ENCODE data around the gene TSR3. TPM values are rescaled to one million over a fixed set of nuclear protein-coding genes. Genes with fewer than 3 reads are reported as not detected.

The TSR3 gene
- 10 to 100 TPM; 33.5 to 47.5 (median 38.1) TPM for polyA plus RNA-seq (ENCODE audit: insufficient read length in 3 of 3)

GRCh38 chr16:1351582-1352362 lies at the start of gene TSR3, which contains the start of gene GNPTG:
TSS of gene TSR3 (minus strand) at chr16:1351878. CDS start at chr16:1351804, 74 bp downstream.
TSS of gene GNPTG (plus strand) at chr16:1351931. CDS start at chr16:1351966, 35 bp downstream.
- peak in 2 of 3 donors; percentile 69 to 76 for DNase-seq (ENCODE audit: low read depth in 3 of 3, low spot score in 2 of 3)

DNA sequence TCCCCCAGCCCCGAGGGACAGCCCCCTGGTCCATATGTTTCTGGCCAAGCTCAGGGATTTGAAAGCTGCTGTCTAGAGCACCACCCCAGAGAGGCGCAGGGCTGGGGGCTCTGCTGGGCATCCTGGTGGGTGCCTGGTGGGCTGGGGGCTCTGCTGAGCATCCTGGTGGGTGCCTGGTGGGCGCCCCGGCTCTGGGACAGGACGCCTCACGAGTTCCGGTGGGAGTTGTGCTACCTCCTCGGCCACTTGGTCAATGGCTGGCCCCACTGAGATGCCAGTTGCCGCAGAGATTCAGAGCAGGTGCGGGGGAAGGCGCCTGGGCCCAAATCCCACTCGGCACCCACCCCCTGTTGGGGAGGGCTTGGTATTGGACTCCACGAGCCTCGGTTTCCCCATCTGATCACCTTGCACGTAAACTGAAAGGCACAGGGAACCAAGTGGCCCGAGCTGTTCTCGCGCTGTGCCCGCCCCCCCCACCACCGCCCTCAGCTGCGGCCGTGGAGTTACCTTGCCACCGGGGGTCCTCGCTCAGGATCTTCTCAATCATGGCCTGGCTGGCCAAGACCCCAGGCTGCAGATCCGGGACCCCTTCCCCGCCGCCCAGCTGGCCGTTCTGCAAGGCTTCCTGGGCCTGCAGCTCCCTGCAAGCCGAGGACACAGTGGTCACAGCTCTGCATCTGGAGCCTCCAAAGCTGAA lies 49.5 kb upstream of the TSR3 start:
- DNase-seq (ENCODE audit: low read depth in 3 of 3, low spot score in 2 of 3) = no peak

GRCh38 chr16:1398826-1399581 lies 47.3 kb upstream of the TSR3 start:
- no peak for DNase-seq (ENCODE audit: low read depth in 3 of 3, low spot score in 2 of 3)

GRCh38 chr16:1398351-1398750 lies 46.7 kb upstream of the TSR3 start:
- DNase-seq (ENCODE audit: low read depth in 3 of 3, low spot score in 2 of 3) = no peak

DNA sequence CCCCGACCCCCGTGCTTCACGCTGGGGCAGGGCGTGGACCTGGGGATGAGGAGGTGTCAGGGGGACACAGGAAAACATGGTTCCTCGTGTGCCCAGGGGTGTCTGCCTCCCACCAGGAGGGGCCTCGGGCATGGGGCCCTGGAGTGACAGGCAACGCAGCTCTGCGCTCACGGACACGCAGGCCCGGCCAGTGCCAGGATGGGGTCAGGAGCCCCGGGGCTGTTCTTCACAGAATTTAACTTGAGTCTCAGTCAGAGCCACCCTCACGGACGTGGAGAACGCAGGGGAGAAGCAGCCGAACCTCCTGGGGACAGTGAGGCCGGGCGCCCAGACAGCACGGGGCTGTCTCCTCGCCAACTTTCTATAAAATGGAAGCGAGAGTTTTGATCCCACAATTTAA lies 46.1 kb upstream of the TSR3 start:
- DNase-seq (ENCODE audit: low read depth in 3 of 3, low spot score in 2 of 3) = no peak

DNA sequence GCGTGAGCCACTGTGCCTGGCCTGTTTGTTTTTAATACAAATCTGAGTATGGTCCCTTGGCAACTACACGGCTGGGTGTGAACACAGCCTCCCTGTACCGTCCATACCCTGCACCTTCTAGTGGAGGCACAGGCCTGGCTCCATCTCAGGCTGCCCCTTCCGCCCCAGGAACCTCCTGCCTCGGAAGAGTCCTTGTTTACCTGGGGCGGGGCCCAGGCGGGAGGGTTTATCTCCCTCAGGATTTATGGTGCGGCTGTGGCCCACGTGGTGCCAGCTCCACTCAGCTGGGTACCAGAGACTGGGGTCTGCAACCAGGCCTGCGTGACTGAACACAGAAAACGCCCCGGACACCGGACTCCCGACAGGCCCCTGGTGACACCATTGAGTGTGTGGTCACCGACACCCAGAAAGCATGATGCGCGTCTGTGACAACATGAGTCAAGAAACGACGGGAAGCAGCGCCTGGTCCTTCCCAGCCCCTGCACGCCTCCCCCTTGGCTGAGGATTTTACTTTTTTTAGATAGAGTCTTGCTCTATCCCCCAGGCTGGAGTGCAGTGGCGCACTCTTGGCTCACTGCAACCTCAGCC lies 43.9 kb upstream of the TSR3 start:
- DNase-seq (ENCODE audit: low read depth in 3 of 3, low spot score in 2 of 3) = no peak

DNA sequence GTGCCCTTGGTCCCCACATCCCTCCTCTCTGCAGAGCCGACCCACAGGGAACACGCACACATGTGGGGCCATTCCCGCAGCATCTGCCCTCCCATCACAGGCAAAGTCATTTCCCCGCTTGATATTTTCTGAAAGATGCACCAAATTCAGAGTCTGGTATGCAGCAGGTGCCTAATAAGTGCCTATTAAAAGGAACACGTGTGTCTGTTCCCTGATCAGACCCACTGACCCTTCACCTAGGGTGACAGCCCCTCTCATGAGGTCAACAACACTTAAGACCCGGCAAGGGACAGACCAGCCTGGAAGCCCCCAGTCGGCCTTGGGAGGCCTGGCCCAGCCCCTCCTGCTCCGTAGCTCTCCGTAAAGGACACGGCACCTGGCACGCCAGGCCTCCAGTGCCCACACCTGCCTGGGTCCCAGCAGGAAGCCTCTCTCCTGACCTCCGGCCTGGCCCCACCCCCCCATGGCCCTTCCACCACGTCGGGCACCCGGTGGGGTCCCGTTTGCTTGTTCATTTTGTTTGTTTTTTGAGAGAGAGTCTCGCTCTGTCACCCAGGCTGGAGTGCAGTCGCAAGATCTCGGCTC lies 42.8 kb upstream of the TSR3 start:
- DNase-seq (ENCODE audit: low read depth in 3 of 3, low spot score in 2 of 3) = no peak

GRCh38 chr16:1393613-1394176 lies 42.0 kb upstream of the TSR3 start:
- no peak for DNase-seq (ENCODE audit: low read depth in 3 of 3, low spot score in 2 of 3)

- DNase-seq (ENCODE audit: low read depth in 3 of 3, low spot score in 2 of 3) = no peak
These were observed 41.1 kb upstream of the TSR3 start for GRCh38 chr16:1392826-1393225.

DNA sequence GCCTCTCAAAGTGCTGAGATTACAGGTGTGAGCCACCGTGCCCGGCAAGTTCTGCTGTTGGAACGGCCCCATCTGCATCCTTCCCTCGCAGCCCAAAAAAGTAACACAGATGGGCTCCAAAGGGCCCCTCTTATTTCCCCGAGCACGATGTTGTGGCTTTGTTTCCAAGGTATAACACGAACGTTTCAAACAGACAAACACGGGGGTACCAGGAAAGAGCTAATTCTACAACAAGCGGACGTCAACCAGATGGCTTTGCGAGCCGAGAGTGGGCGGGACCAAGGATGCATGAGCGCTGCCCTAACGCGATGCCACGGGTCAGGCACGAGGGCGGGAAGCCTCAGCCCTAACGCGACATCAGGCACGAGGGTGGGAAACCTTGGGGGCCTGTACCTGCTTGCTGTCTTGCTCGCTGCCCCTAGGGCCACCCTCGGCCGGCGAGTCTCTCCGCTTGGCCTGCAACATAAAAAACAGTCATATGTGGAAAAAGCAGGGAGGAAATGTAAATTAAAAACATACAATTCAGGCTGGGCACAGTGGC lies 38.6 kb upstream of the TSR3 start:
- no peak for DNase-seq (ENCODE audit: low read depth in 3 of 3, low spot score in 2 of 3)

GRCh38 chr16:1389762-1390161 lies 38.1 kb upstream of the TSR3 start:
- no peak for DNase-seq (ENCODE audit: low read depth in 3 of 3, low spot score in 2 of 3)

DNA sequence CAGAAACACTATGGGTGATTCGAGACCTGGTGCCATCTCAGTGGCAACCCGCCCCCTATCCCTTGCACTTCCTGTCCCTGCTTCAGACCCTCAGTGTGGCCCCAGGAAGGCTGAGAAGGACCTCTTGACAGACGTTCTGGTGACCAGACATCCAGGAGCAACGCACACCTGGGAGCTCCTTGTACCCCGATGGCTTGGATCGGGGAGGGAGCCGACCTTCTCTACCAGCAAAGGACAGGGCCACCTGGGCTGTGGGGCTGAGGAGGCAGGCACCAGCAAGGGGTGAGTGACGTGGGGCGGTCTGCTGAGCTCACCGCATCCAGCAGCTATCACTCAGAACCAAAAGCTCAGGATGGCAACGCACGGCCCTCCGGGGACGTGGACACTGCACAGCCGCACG lies 35.7 kb upstream of the TSR3 start:
- DNase-seq (ENCODE audit: low read depth in 3 of 3, low spot score in 2 of 3) = no peak

GRCh38 chr16:1385232-1385631 lies 33.6 kb upstream of the TSR3 start:
- no peak for DNase-seq (ENCODE audit: low read depth in 3 of 3, low spot score in 2 of 3)

DNA sequence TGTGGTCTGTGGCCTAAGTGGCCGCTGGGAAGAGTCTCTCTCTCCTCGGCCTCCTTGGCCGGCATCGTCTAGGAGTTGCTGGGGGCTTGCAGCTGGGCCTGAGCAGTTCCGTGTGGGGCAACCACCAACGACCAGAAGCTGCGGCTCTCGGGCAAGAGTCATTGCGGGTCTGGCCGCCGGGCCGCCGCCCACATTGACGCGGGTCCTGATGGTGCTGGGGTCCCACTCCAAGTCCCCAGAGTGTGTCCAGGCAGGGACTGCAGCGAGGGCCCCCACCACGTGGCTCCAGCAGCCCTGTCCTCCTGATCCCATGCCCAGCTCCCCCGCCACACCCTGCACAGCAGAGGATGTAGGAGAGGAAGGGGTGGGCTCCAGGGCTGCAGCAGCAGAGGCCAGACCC lies 31.9 kb upstream of the TSR3 start:
- DNase-seq (ENCODE audit: low read depth in 3 of 3, low spot score in 2 of 3) = no peak

GRCh38 chr16:1381612-1382406 lies 30.1 kb upstream of the TSR3 start:
- DNase-seq (ENCODE audit: low read depth in 3 of 3, low spot score in 2 of 3) = no peak

- DNase-seq (ENCODE audit: low read depth in 3 of 3, low spot score in 2 of 3) = no peak
These were observed 28.5 kb upstream of the TSR3 start for GRCh38 chr16:1380195-1380594.

- no peak for DNase-seq (ENCODE audit: low read depth in 3 of 3, low spot score in 2 of 3)
These were observed 27.8 kb upstream of the TSR3 start for GRCh38 chr16:1379304-1380076.

DNA sequence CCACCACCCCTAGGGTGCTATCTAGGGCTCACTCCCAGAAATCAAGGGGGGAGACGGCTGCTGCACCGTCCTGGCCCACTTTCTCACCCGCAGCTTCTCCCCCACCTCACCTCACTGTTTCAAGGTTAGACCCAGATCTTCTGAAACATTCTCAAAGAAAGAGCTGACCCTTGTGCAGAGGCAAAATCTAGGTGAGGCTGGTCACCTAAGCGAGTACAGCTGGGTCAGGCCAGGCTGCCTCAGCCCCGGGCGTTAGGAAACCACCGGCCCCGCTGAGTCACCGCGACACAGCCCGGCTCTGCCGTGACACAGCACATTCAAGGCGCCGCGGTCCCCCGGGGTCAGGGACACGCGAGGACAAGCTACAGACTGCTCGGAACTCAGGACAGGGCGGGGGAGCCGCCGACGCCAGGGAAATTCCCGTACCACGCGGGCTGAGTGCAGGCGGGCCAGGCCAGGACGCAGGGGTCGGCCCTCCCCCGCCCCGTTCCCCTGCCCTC lies 27.2 kb upstream of the TSR3 start:
- no peak for DNase-seq (ENCODE audit: low read depth in 3 of 3, low spot score in 2 of 3)

Data from right renal cortex interstitium (tissue), 3 donors.